GM19372 (cell line): ENCODE measurements around the gene PDCD1.
"Not testable (repeated sequence)": the region's sequence is repeated elsewhere in the genome, so short reads cannot be mapped to it uniquely, and the experiment has no call there.

Experiments
- ATAC-seq: cut with Tn5 transposase; IDR thresholded peaks from one replicate; pipeline ENCODE4 v1.9.1; 2021; ENCODE audit warnings: mild to moderate bottlenecking, low read depth, moderate library complexity; ENCODE audit not compliant: unreplicated experiment

Gene PDCD1

GRCh38 chr2:241837197-241837965 lies 21.3 kb downstream of the PDCD1 start:
- ATAC-seq, result no peak

DNA sequence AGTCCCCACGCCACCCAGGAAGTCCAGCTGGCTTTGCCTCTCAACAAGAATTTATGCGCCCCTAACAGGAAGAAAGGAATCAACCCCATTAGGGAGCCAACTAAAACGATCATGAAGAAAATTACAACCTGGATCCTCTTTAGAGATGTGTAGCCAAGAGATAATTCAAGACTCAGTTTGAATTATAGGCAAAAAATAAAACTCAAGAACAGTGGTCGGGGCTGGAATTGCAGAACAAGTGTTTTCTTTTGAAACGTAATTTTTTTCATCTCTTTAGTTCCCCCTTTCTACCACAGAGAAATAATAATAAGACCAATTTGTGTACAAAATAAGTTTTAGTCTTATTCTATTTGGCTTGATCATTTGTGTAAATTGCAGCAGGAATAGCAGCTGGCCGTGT lies 22.4 kb downstream of the PDCD1 start:
- no peak for ATAC-seq

DNA sequence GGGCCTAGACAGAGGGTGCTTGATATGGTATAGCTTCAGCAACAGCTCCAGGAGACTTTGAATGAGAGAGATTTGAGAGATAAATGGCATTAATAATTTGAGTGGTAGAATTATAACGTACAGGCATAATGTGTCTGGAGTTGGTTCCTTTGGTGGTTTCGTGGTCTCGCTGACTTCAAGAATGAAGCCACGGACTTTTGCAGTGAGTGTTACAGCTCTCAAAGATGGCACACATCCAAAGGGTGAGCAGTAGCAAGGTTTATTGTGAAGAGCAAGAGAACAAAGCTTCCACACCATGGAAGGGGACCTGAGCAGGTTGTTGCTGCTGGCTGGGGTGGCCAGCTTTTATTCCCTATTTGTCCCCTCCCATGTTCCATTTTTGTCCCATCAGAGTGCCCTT lies 23.1 kb downstream of the PDCD1 start:
- no peak for ATAC-seq

DNA sequence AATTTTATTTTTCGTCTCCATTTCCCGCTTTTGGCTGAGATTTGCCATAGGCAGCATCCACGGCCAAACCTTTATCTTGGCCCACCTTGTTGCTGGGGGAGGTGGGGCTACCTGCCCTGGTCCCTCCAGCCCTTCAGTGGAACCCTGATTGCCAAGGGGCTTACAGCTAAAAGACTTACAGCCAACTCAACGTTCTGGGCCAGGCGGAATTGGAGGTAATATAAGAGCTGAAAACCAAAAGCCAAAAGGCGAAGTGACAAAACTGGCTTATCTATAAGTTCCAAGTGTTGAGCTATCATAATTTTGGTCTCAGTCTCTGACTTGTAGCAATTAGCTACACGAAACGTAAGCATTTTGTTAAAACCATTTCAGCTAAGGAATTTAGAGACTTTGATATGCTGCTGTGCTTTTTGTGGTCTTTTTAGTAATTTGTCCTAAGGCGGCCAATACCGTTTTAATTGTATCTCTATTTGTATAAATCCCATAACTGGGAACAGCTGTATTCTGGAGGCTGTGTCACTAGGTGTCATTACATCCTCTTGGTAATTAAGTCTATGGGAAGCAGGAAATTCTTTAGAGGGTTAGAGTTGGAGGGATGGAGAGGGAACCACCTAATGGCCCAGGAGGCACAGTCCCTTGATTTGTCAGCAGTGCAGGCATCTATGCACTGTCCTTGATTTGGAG lies 24.0 kb downstream of the PDCD1 start:
- no peak for ATAC-seq

- ATAC-seq, result not testable (repeated sequence)
Observed at GRCh38 chr2:241833756-241834526, 24.8 kb downstream of the PDCD1 start.

DNA sequence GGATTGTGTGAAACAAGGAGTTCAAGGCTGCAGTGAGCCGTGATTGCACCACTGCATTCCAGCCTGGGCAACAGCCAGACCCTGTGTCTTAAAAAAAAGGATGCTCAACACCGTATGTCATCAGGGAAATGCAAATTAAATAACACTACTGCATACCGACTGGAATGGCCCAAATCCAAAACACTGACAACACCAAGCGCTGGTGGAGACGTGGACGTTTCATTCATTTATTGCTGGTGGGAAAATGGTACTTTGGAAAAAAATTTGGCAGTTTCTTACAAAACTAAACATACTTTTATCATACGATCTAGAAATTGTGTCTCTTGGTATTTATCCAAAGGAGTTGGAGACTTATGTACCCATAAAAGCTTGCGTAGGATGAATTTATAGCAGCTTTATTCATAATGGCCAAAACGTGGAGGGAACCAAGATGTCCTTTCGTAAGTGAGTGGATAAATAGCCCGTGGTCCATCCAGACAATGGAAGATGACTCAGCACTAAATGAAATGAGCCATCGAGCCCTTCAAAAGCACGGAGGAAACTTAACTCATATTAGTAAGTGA lies 25.5 kb downstream of the PDCD1 start:
- ATAC-seq, result no peak

- no peak for ATAC-seq
Observed at GRCh38 chr2:241827394-241827793, 31.3 kb downstream of the PDCD1 start.

DNA sequence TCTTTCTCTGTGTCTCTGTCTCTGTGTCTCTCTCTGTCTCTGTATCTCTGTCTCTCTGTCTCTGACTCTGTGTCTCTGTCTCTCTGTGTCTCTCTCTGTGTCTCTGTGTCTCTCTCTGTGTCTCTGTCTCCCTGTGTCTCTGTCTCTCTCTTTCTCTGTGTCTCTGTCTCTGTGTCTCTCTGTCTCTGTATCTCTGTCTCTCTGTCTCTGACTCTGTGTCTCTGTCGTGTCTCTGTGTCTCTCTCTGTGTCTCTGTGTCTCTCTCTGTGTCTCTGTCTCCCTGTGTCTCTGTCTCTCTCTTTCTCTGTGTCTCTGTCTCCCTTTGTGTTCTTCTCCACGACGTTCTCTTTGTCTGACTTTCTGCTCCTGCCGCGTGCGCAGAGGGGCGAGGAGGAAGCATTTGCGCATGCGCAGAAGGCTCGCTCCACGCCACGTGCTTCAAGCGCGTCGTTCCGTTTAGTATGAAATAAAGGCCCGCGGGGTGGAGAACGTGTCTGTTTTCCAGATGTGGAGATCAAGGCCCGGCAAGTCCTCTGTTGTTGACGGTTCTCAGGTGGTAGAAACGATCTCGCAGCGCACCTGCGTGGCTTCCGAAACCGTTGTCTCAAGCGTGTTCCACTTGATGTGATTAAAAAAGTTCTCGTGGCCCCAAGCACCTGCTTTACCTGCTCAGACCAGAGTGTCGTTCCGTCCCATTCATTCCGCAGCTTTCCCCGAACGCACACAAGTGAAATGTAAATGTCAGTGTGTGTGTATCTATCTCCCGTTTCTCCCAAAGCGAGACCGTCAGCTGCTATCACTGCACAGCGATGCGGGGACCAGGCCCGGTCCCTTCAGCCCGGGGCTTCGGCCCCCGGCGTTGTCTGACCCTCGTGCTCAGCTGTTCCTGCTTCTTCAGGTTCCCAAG lies 34.9 kb downstream of the PDCD1 start:
- ATAC-seq, result not testable (repeated sequence)

GRCh38 chr2:241822264-241822623 lies 36.5 kb downstream of the PDCD1 start:
- ATAC-seq, result no peak

- no peak for ATAC-seq
Observed at GRCh38 chr2:241821460-241822263, 37.0 kb downstream of the PDCD1 start.

GRCh38 chr2:241820625-241821384 lies 37.9 kb downstream of the PDCD1 start:
- no peak for ATAC-seq

DNA sequence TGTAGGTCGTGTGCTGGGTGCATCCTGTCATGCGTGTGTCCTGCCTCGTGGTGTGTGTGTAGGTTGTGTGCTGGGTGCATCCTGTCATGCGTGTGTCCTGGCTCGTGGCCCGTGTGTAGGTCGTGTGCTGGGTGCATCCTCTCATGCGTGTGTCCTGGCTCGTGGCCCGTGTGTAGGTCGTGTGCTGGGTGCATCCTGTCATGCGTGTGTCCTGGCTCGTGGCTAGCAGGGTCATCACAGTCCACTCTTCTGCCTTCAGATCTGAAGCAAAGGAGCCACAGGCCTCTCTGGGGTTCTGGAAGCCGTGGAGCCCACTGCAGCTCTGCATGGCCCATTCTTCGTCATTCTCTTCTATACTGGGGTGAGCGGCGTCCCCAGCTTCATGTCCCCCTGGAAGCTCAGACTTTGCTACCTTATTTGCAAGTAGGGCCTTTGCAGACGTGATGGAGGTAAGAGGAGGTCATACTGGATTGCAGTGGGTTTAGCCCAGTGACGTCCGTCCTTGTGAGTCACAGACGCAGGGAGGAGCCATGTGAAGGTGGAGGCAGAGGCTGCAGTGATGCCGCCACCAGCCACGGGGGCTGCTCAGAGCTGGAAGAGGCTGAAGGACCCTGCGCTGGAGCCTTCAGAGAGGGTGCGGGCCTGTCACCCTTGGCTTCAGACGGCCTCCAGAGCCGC lies 38.6 kb downstream of the PDCD1 start:
- not testable (repeated sequence) for ATAC-seq

- no peak for ATAC-seq
Observed at GRCh38 chr2:241818943-241819270, 39.8 kb downstream of the PDCD1 start.

DNA sequence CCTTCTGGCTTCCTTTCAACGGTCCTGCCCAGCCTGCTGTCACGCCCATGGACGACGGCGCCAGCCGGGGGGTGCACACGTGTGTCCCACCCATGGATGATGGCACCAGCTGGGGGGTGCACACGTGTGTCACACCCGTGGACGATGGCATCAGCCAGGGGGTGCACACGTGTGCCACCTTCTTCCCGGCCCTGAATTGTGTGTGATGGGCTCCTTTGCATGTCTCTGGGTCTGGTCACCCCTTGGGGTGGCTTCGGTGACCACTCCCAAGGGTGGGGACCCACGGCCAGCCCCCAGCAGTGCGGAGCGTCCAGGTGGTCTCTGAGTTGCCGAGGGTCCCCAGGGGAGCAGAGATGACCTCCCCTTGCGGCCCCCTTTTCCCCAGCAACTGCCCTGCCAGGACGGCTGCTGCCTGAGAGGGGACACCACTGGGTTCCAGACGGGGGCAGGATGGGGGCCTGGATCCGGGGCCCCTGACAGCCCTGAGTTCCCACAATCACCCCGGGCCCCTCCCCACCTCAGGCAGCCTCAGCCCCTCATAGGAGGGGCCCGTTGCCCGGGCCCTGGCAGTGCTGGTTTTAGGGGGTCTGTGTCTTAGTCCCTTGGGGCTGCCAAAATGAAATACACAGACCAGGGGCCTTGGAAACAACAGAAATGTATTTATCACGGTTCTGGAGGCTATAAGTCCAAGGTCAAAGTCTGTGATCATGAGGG lies 40.3 kb downstream of the PDCD1 start:
- ATAC-seq, result no peak

DNA sequence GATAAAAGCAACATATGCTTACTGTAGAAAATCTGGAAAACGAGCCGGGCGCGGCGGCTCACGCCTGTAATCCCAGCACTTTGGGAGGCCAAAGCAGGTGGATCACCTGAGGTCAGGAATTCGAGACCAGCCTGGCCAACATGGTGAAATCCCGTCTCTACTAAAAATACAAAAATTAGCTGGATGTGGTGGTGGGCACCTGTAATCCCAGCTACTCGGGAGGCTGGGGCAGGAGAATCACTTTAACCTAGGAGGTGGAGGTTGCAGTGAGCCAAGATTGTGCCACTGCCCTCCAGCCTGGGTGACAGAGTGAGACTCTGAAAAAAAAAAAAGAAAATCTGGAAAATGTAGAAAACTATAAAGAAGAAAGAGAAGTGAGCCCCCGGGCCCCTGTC lies 40.9 kb downstream of the PDCD1 start:
- ATAC-seq, result not testable (repeated sequence)

DNA sequence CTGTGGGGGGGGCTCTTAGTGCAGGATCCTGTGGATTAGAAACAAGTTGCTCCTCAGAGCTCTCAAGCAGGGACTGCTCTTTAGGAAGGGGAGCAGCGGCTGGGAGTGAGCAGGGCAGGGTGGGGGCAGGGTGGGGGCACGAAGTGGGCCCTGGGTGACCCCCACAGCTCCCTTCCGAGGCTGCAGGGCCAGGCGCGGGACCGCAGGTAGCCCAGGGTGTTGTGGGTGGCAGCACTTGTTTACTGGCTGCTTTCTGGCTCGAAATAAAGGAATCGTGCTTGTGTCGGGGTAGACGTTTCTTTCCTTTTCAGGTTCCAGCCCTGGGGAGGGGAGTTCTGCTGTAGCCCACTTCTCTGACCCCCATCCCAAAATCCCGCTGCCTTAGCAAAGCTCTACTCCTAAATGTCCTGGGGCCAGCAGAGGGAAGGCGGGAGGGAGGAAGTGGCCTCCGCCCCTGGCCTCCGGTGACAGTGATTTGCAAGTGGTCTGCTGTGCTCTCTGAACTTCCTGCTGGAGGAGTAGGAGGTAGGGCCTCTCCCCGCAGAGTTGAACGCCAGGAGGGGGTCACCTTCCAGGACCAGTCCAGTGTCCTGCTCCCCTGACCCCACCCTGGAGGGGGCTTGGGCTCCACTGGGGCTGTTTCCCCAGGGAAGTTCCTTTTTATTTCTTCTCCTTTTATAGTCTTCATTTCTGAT lies 41.4 kb downstream of the PDCD1 start:
- no peak for ATAC-seq
